ENCODE results near the gene NEK6.
A peak's percentile ranks its signal among the peaks of the same experiment; 100 is the strongest.

NEK6 gene

GRCh38 chr9:124263213-124263612 is 5.5 kb downstream of the NEK6 start:
- DNase-seq: no peak

GRCh38 chr9:124263800-124264426 is 6.2 kb downstream of the NEK6 start:
- DNase-seq: no peak

GRCh38 chr9:124264823-124265233 is 7.1 kb downstream of the NEK6 start:
- DNase-seq: peak; percentile 74

- DNase-seq: no peak
Observed at GRCh38 chr9:124265551-124265950, 7.8 kb downstream of the NEK6 start.

GRCh38 chr9:124266139-124266825 is 8.5 kb downstream of the NEK6 start:
- DNase-seq: no peak

GRCh38 chr9:124266826-124267201 is 9.1 kb downstream of the NEK6 start:
- DNase-seq: no peak

GRCh38 chr9:124267271-124267807 is 9.6 kb downstream of the NEK6 start:
- peak; percentile 86 for DNase-seq

- no peak for DNase-seq
Observed at GRCh38 chr9:124268248-124268647, 10.5 kb downstream of the NEK6 start.

GRCh38 chr9:124268661-124269060 is 10.9 kb downstream of the NEK6 start:
- no peak for DNase-seq

- no peak for DNase-seq
Observed at GRCh38 chr9:124269556-124269955, 11.8 kb downstream of the NEK6 start.

GRCh38 chr9:124270504-124271335 is 13.0 kb downstream of the NEK6 start:
- peak; percentile 19 for DNase-seq

GRCh38 chr9:124271660-124272059 is 13.9 kb downstream of the NEK6 start:
- no peak for DNase-seq

- DNase-seq: no peak
Observed at GRCh38 chr9:124272118-124272517, 14.4 kb downstream of the NEK6 start.

- DNase-seq: peak; percentile 20
Observed at GRCh38 chr9:124272979-124273378, 15.2 kb downstream of the NEK6 start.

GRCh38 chr9:124273427-124274160 is 15.8 kb downstream of the NEK6 start:
- no peak for DNase-seq

- peak; percentile 44 for DNase-seq
Observed at GRCh38 chr9:124274226-124274625, 16.5 kb downstream of the NEK6 start.

GRCh38 chr9:124274738-124275137 is 17.0 kb downstream of the NEK6 start:
- DNase-seq: no peak

- no peak for DNase-seq
Observed at GRCh38 chr9:124277420-124277819, 19.7 kb downstream of the NEK6 start.

GRCh38 chr9:124278054-124278540 is 20.3 kb downstream of the NEK6 start:
- no peak for DNase-seq

- DNase-seq: no peak
Observed at GRCh38 chr9:124279531-124280175, 21.9 kb downstream of the NEK6 start.

- DNase-seq: no peak
Observed at GRCh38 chr9:124280176-124280691, 22.5 kb downstream of the NEK6 start.

- DNase-seq: peak; percentile 21
Observed at GRCh38 chr9:124281931-124282371, 24.2 kb downstream of the NEK6 start.
